Measurements from ENCODE around the gene DSTYK.

DNA sequence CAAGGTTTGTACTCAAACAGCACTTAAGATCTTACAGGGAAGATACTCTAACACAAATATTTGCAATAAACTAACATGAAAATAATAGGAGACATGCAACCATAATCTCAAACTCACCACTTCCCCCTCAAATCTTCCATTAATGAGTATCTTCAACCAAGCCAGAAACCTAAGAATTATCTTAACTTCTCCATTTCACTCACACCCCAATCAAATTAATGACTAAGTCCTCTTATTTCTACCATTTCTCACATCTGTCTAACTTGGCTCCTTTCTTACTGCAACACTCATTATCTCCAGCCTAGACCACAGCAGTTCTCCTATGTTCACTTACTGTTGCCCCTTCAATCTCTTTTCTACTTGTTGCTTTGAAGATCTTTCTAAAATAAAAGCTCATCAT lies 100.1 kb downstream of the DSTYK start:
- TF ChIP-seq CTCF (IDR thresholded peaks at IDR 0.05) (no peak), POLR2A (IDR thresholded peaks at IDR 0.05) (no peak)

Measured in thyroid gland (tissue), 4 donors.